Psoas muscle (tissue), 8 donors: ENCODE data around the gene POT1. TPM values are rescaled to one million over a fixed set of nuclear protein-coding genes. Genes with fewer than 3 reads are reported as not detected.

Experiments used
- ATAC-seq, 4 donors: fragments of 200-7000 bp; cut with Tn5 transposase; one replicate each; pipeline ENCODE4 v1.9.1; 2020; ENCODE audit warnings: moderate library complexity in 3 of 4, mild to moderate bottlenecking in 2 of 4
- DNase-seq, 2 donors: peaks; one replicate each; pipeline ENCODE4 v3.0.0-alpha.2; 2020
- H3K27ac ChIP-seq: fragments of 200-600 bp; one replicate; pipeline ENCODE4 v1.8.0; 2022
- H3K27me3 ChIP-seq, 3 donors: fragments of 200-600 bp in 1 of 3; one replicate each; pipeline versions ENCODE4 v1.6.1 to v1.8.0; 2013 to 2022; ENCODE audit warnings: low read length in 2 of 3, mild to moderate bottlenecking in 2 of 3, moderate library complexity in 1 of 3; ENCODE audit not compliant: insufficient read depth in 3 of 3
- H3K36me3 ChIP-seq, 2 donors: fragments of 200-600 bp in 1 of 2; one replicate each; pipeline versions ENCODE4 v1.6.1 to v1.8.0; 2013 to 2022; ENCODE audit warnings: low read depth in 1 of 2, mild to moderate bottlenecking in 1 of 2, moderate library complexity in 1 of 2; ENCODE audit not compliant: insufficient read depth in 1 of 2
- H3K4me1 ChIP-seq: fragments of 200-600 bp; one replicate; pipeline ENCODE4 v1.8.0; 2022
- H3K4me3 ChIP-seq: fragments of 200-600 bp; one replicate; pipeline ENCODE4 v1.8.0; 2022; ENCODE audit warnings: mild to moderate bottlenecking
- H3K9me3 ChIP-seq: fragments of 200-600 bp; one replicate; pipeline ENCODE4 v1.8.0; 2022
- CTCF ChIP-seq: fragments of 200-600 bp; IDR thresholded peaks from one replicate; pipeline ENCODE4 v1.8.0; 2022; ENCODE audit warnings: antibody characterized with exemption
- WGBS, 3 donors: extraction: QIAGEN DNeasy Blood & Tissue Kit; methylation state at CpG; one replicate each; pipeline versions ENCODE4 v1.1.6 to v1.1.7; 2013; 5-methylcytosine and 5-hydroxymethylcytosine counted together
- intact Hi-C, 2 donors: fragments of 100-400 bp; cut with DNase I; formaldehyde crosslinking; loops; one replicate each; pipeline versions ENCODE4 v1.11.0 to v1.14.2; 2022
- polyA plus RNA-seq, 3 donors: library from polyadenylated mRNA; stranded (reverse); fragments of 200-250 nt; gene quantifications; one replicate each; pipeline ENCODE4 v1.2.3, GENCODE V29; 2013
- total RNA-seq, 4 donors: library from RNA; stranded (reverse); fragmentation: NEBNext Ultra II Directional in 2 of 4; extraction: Animal tissue kit (Norgen Biotek cat#: 25700) in 2 of 4; gene quantifications; one replicate each; pipeline versions ENCODE4 v1.2.1 to v1.2.4, GENCODE V29; 2021 to 2023
- donor health status: healthy with polysubstance abuse.
- donor health status: DM: no; HTN: no; CAD: no; lungs with moderate emphysema.
- donor health status: Bipolar disorder and iron deficiency.
- donor health status: healthy.
- donor health status: DM: yes; HTN: yes; CAD: no.
- donor health status: DM: no; HTN: no; CAD: no.
- donor health status: DM: no; HTN: no; CAD: no.
- donor health status: DM: yes; HTN: yes; CAD: no.

The POT1 gene
- total and polyA plus RNA-seq, 7 donors = 4.1 to 9.1 (median 6.5) TPM

GRCh38 chr7:124909808-124910207 lies 19.8 kb downstream of the POT1 start:
- WGBS, 3 donors = 41 to 96% (median 46%) methylated on average over 1 of the region's 1 CpG
- DNase-seq (no peak), ATAC-seq (no peak)
- no peaks in the 10 kb centered on the region for H3K9me3 ChIP-seq
- no peaks in the 10 kb centered on the region for H3K27me3 ChIP-seq
- no peak for TF ChIP-seq CTCF
- H3K36me3 ChIP-seq = peaks cover 0 to 15% of the 10 kb centered on the region in 2 donors
- H3K4me3 ChIP-seq = no peak overlapping the region
- H3K4me1 ChIP-seq = no peaks in the 10 kb centered on the region
- H3K27ac ChIP-seq = no peak overlapping the region
- intact Hi-C loops = no loop called here

- intact Hi-C loops = no loop called here
- no peaks in the 10 kb centered on the region for H3K27me3 ChIP-seq
- TF ChIP-seq CTCF = no peak
- H3K36me3 ChIP-seq = peaks cover 0 to 5% of the 10 kb centered on the region in 2 donors
- H3K4me1 ChIP-seq = no peaks in the 10 kb centered on the region
- ATAC-seq (no peak), DNase-seq (no peak)
- H3K27ac ChIP-seq = no peak overlapping the region
- H3K4me3 ChIP-seq = no peak overlapping the region
- no peaks in the 10 kb centered on the region for H3K9me3 ChIP-seq
Measured at GRCh38 chr7:124908259-124908658, 21.4 kb downstream of the POT1 start.

- TF ChIP-seq CTCF = no peak
- ATAC-seq (no peak), DNase-seq (no peak)
- intact Hi-C loops = no loop called here
- WGBS, 3 donors = 77 to 97% (median 78%) methylated on average over 1 of the region's 1 CpG
- H3K36me3 ChIP-seq = no peaks in the 10 kb centered on the region
- H3K4me3 ChIP-seq = no peak overlapping the region
- H3K27me3 ChIP-seq = no peaks in the 10 kb centered on the region
- H3K27ac ChIP-seq = no peak overlapping the region
- H3K9me3 ChIP-seq = no peaks in the 10 kb centered on the region
- H3K4me1 ChIP-seq = no peaks in the 10 kb centered on the region
Measured at GRCh38 chr7:124907490-124907889, 22.1 kb downstream of the POT1 start.

- H3K4me3 ChIP-seq = no peak overlapping the region
- no peak for TF ChIP-seq CTCF
- no peak overlapping the region for H3K27ac ChIP-seq
- WGBS, 3 donors = 88 to 94% (median 93%) methylated on average over 1 of the region's 1 CpG
- H3K4me1 ChIP-seq = no peaks in the 10 kb centered on the region
- peaks cover 0 to 10% of the 10 kb centered on the region in 2 donors for H3K36me3 ChIP-seq
- DNase-seq (no peak), ATAC-seq (no peak)
- no peaks in the 10 kb centered on the region for H3K27me3 ChIP-seq
- intact Hi-C loops = no loop called here
- H3K9me3 ChIP-seq = no peaks in the 10 kb centered on the region
Measured at GRCh38 chr7:124898531-124898930, 31.1 kb downstream of the POT1 start.

GRCh38 chr7:124896001-124896400 lies 33.6 kb downstream of the POT1 start:
- TF ChIP-seq CTCF = no peak
- WGBS, 3 donors = 96 to 99% (median 98%) methylated on average over 3 of the region's 3 CpGs
- H3K4me1 ChIP-seq = no peaks in the 10 kb centered on the region
- ATAC-seq (no peak), DNase-seq (no peak)
- H3K36me3 ChIP-seq = peaks cover 0 to 20% of the 10 kb centered on the region in 2 donors
- H3K4me3 ChIP-seq = no peak overlapping the region
- intact Hi-C loops = no loop called here
- H3K9me3 ChIP-seq = no peaks in the 10 kb centered on the region
- H3K27ac ChIP-seq = no peak overlapping the region
- H3K27me3 ChIP-seq = no peaks in the 10 kb centered on the region
